Measurements from ENCODE around the gene SERPINI1.

Gene SERPINI1

GRCh38 chr3:167734498-167735232, 856 bp upstream of the SERPINI1 start, which contains the start of gene PDCD10:
Gene PDCD10, minus strand, starts transcription at chr3:167734892. Its CDS starts 14,735 bp downstream, at chr3:167720157.
- DNase-seq (ENCODE audit: low read depth), result peak; percentile 82

- no peak for DNase-seq (ENCODE audit: low read depth)
These were observed 805 bp downstream of the SERPINI1 start for GRCh38 chr3:167736264-167736787.

- DNase-seq (ENCODE audit: low read depth), result no peak
These were observed 1.5 kb downstream of the SERPINI1 start for GRCh38 chr3:167736997-167737396.

GRCh38 chr3:167738037-167738436, 2.5 kb downstream of the SERPINI1 start:
- no peak for DNase-seq (ENCODE audit: low read depth)

GRCh38 chr3:167739190-167739810, 3.8 kb downstream of the SERPINI1 start:
- DNase-seq (ENCODE audit: low read depth), result no peak

GRCh38 chr3:167740961-167741587, 5.6 kb downstream of the SERPINI1 start:
- DNase-seq (ENCODE audit: low read depth), result no peak

- DNase-seq (ENCODE audit: low read depth), result no peak
These were observed 6.8 kb downstream of the SERPINI1 start for GRCh38 chr3:167742338-167742737.

- DNase-seq (ENCODE audit: low read depth), result no peak
These were observed 8.3 kb downstream of the SERPINI1 start for GRCh38 chr3:167743799-167744198.

GRCh38 chr3:167749209-167749608, 13.7 kb downstream of the SERPINI1 start:
- no peak for DNase-seq (ENCODE audit: low read depth)

- DNase-seq (ENCODE audit: low read depth), result no peak
These were observed 14.2 kb downstream of the SERPINI1 start for GRCh38 chr3:167749728-167750127.

GRCh38 chr3:167750272-167750971, 14.9 kb downstream of the SERPINI1 start:
- DNase-seq (ENCODE audit: low read depth), result no peak

GRCh38 chr3:167754049-167754448, 18.5 kb downstream of the SERPINI1 start:
- DNase-seq (ENCODE audit: low read depth), result no peak

- no peak for DNase-seq (ENCODE audit: low read depth)
These were observed 25.8 kb downstream of the SERPINI1 start for GRCh38 chr3:167761302-167761701.

- no peak for DNase-seq (ENCODE audit: low read depth)
These were observed 26.8 kb downstream of the SERPINI1 start for GRCh38 chr3:167762296-167762695.

GRCh38 chr3:167772992-167773391, 37.5 kb downstream of the SERPINI1 start:
- no peak for DNase-seq (ENCODE audit: low read depth)

- DNase-seq (ENCODE audit: low read depth), result no peak
These were observed 38.1 kb downstream of the SERPINI1 start for GRCh38 chr3:167773584-167773983.

- no peak for DNase-seq (ENCODE audit: low read depth)
These were observed 40.7 kb downstream of the SERPINI1 start for GRCh38 chr3:167776066-167776685.

GRCh38 chr3:167777356-167777755, 41.8 kb downstream of the SERPINI1 start:
- DNase-seq (ENCODE audit: low read depth), result no peak

GRCh38 chr3:167780214-167780883, 44.8 kb downstream of the SERPINI1 start:
- no peak for DNase-seq (ENCODE audit: low read depth)

- DNase-seq (ENCODE audit: low read depth), result no peak
These were observed 48.3 kb downstream of the SERPINI1 start for GRCh38 chr3:167783781-167784180.

- no peak for DNase-seq (ENCODE audit: low read depth)
These were observed 50.3 kb downstream of the SERPINI1 start for GRCh38 chr3:167785790-167786189.
